HEK293 (cell line): ENCODE data around the gene COIL.

ENCODE experiments used
- CTCF ChIA-PET: fragments of 350-600 bp; formaldehyde crosslinking; extraction: SDS; loops from one replicate; lab custom pipeline; 2021; ENCODE audit warnings: antibody characterized with exemption; lab: Yijun Ruan, JAX
- POLR2A ChIA-PET: fragments of 300-600 bp; formaldehyde crosslinking; extraction: SDS; loops from one replicate; lab custom pipeline; 2020; ENCODE audit warnings: antibody characterized with exemption, inconsistent platforms; lab: Yijun Ruan, JAX
- H3K27ac ChIP-seq: fragments of 200-500 bp; sonication (Bioruptor generic); 2 replicates; pipeline ENCODE4 v1.5.1; 2014; ENCODE audit warnings: low read depth, low read length, control low read depth, inconsistent platforms; ENCODE audit errors: extremely low read depth
- H3K36me3 ChIP-seq, 2 experiments: fragments of 200-500 bp in 1 of 2; sonication (Bioruptor generic) in 1 of 2; 1 replicate in 1 of 2; 2 replicates in 1 of 2; pipeline ENCODE4 v1.5.1; 2014 to 2017; ENCODE audit warnings: inconsistent platforms in 2 of 2, low read length in 2 of 2; ENCODE audit not compliant: control insufficient read depth in 2 of 2, insufficient read depth in 1 of 2
- H3K4me1 ChIP-seq: fragments of 200-500 bp; sonication (Bioruptor generic); 2 replicates; pipeline ENCODE4 v1.5.1; 2014; ENCODE audit warnings: mild to moderate bottlenecking, low read length, inconsistent platforms; ENCODE audit not compliant: control insufficient read depth, insufficient read depth
- H3K4me3 ChIP-seq: 2 replicates; pipeline ENCODE4 v1.5.1; 2011; ENCODE audit warnings: low read depth, mild to moderate bottlenecking, control low read depth, low read length, moderate library complexity
- H3K9me3 ChIP-seq: fragments of 200-500 bp; sonication (Bioruptor generic); 2 replicates; pipeline ENCODE4 v1.5.1; 2014; ENCODE audit warnings: low read depth, low read length, inconsistent platforms; ENCODE audit not compliant: control insufficient read depth, insufficient read depth
- AEBP2 ChIP-seq: fragments of 450-650 bp; formaldehyde crosslinking; IDR thresholded peaks from 2 replicates; pipeline ENCODE4 v1.5.1; 2016; ENCODE audit warnings: missing biosample characterization, missing genetic modification characterization, borderline replicate concordance
- BCL11B ChIP-seq: fragments of 450-650 bp; formaldehyde crosslinking; IDR thresholded peaks from 2 replicates; pipeline ENCODE4 v1.5.1; 2016; ENCODE audit warnings: low read depth, missing biosample characterization, missing genetic modification characterization
- EGR2 ChIP-seq: fragments of 450-650 bp; formaldehyde crosslinking; IDR thresholded peaks from 2 replicates; pipeline ENCODE4 v1.5.1; 2016; ENCODE audit warnings: low read depth, missing biosample characterization, missing genetic modification characterization
- MEIS1 ChIP-seq: sonication (generic); formaldehyde crosslinking; IDR thresholded peaks from 2 replicates; pipeline ENCODE4 v1.8.1; 2022; ENCODE audit warnings: missing genetic modification reagents, mild to moderate bottlenecking, borderline replicate concordance
- SCRT2 ChIP-seq: fragments of 450-650 bp; formaldehyde crosslinking; IDR thresholded peaks from 2 replicates; pipeline ENCODE4 v1.5.1; 2016; ENCODE audit warnings: missing biosample characterization, missing genetic modification characterization
- YY1 ChIP-seq: fragments of 450-650 bp; formaldehyde crosslinking; IDR thresholded peaks from 2 replicates; pipeline ENCODE4 v1.5.1; 2018; ENCODE audit warnings: missing biosample characterization, missing genetic modification characterization
- ZFHX2 ChIP-seq: fragments of 450-650 bp; formaldehyde crosslinking; conservative IDR thresholded peaks from 2 replicates; pipeline ENCODE4 v1.5.1; 2016; ENCODE audit warnings: missing biosample characterization, missing genetic modification characterization
- ZFP69B ChIP-seq: fragments of 450-650 bp; formaldehyde crosslinking; IDR thresholded peaks from 2 replicates; pipeline ENCODE4 v1.5.1; 2016; ENCODE audit warnings: missing biosample characterization, missing genetic modification characterization
- ZNF16 ChIP-seq: fragments of 450-650 bp; formaldehyde crosslinking; IDR thresholded peaks from 2 replicates; pipeline ENCODE4 v1.5.1; 2016; ENCODE audit warnings: low read depth, missing biosample characterization, missing genetic modification characterization
- ZNF221 ChIP-seq: fragments of 450-650 bp; formaldehyde crosslinking; IDR thresholded peaks from 2 replicates; pipeline ENCODE4 v1.5.1; 2017; ENCODE audit warnings: missing biosample characterization, missing genetic modification characterization, borderline replicate concordance
- ZNF302 ChIP-seq: fragments of 450-650 bp; formaldehyde crosslinking; IDR thresholded peaks from 2 replicates; pipeline ENCODE4 v1.5.1; 2016; ENCODE audit warnings: missing biosample characterization, missing genetic modification characterization, low read depth
- ZNF341 ChIP-seq: fragments of 450-650 bp; formaldehyde crosslinking; IDR thresholded peaks from 2 replicates; pipeline ENCODE4; 2016; ENCODE audit warnings: low read depth, missing biosample characterization, missing genetic modification characterization
- ZNF514 ChIP-seq: fragments of 450-650 bp; formaldehyde crosslinking; IDR thresholded peaks from 2 replicates; pipeline ENCODE4 v1.5.1; 2016; ENCODE audit warnings: missing biosample characterization, missing genetic modification characterization
- ZNF518A ChIP-seq: fragments of 450-650 bp; formaldehyde crosslinking; conservative IDR thresholded peaks from 2 replicates; pipeline ENCODE4 v1.5.1; 2016; ENCODE audit warnings: low read depth, missing biosample characterization, missing genetic modification characterization
- ZNF529 ChIP-seq: fragments of 450-650 bp; formaldehyde crosslinking; IDR thresholded peaks from 2 replicates; pipeline ENCODE4 v1.5.1; 2017; ENCODE audit warnings: missing genetic modification characterization, missing biosample characterization; ENCODE audit not compliant: insufficient replicate concordance
- ZNF560 ChIP-seq: fragments of 450-650 bp; formaldehyde crosslinking; IDR thresholded peaks from 2 replicates; pipeline ENCODE4 v1.5.1; 2017; ENCODE audit warnings: missing biosample characterization, missing genetic modification characterization, borderline replicate concordance
- ZNF580 ChIP-seq: fragments of 450-650 bp; formaldehyde crosslinking; IDR thresholded peaks from 2 replicates; pipeline ENCODE4 v1.5.1; 2016; ENCODE audit warnings: missing biosample characterization, missing genetic modification characterization
- ZNF777 ChIP-seq: fragments of 450-650 bp; formaldehyde crosslinking; IDR thresholded peaks from 2 replicates; pipeline ENCODE4 v1.5.1; 2017; ENCODE audit warnings: missing biosample characterization, missing genetic modification characterization, borderline replicate concordance

Gene COIL

DNA sequence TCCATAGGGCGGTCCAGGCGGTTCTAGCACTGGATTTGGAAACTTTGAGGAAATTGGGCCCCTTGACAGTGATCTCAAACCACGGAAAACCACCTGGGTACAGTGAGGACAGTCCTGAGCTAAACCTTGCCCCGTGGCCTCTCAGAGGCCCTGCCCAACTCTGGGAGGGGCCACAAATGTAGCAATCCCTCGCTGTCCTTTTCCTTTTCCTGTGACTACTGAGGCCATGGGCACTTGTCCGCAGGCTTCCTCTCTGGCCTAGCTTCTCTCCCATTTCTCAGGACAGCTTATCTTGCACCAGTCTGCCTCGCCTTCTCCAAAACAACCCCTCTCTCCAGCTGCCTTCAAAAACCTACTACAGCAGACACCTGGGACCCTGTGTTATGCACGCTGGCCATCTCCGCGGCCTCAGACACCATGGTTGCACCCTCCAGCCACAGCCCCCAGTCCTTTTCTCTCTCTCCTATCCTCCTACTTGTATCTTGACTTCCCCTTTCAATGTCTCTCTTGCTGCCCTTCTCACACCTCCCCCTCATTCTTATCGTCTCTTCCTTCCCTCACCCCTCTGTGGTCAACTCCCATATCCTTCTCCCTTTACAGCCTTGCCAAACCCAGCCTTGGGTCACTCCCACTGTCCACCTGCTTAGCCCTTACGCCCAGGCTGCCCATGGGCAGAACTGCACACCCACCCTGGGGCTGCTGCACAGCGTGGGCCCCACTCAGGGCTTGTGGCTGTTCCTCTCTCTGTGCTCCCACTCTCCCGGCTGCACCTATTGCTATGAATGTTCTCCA, 24.7 kb upstream of the COIL start:
- Histone ChIP-seq H3K4me1 (no peaks in the 10 kb centered on the region), H3K27ac (no peak overlapping the region), H3K4me3 (no peak overlapping the region), H3K36me3 (peaks cover 17 to 67% of the 10 kb centered on the region in 2 experiments; a peak in 2 of 3 replicates), H3K9me3 (no peaks in the 10 kb centered on the region)
- CTCF ChIA-PET: interaction anchor here (0.5 to 0.6 kb wide), 2 partner anchors 58 to 149 kb away, joined by 4 to 9 read pairs; no protein-coding TSS in a partner anchor
- POLR2A ChIA-PET: no interaction called here
- TF ChIP-seq MEIS1 (CRISPR knock-in tag) (no peak), ZNF518A (tag by site-specific recombination) (no peak), EGR2 (peak; percentile 84), BCL11B (tag by site-specific recombination) (no peak), AEBP2 (tag by site-specific recombination) (no peak), ZNF302 (tag by site-specific recombination) (no peak), ZFHX2 (peak; percentile 39), ZNF341 (tag by site-specific recombination) (0 out of 2 replicates have a peak, but pooled peaks have one; percentile 45), ZNF16 (tag by site-specific recombination) (no peak), ZNF560 (tag by site-specific recombination) (no peak), ZNF221 (no peak), ZFP69B (tag by site-specific recombination) (no peak), SCRT2 (tag by site-specific recombination) (no peak)

GRCh38 chr17:56983366-56983765, 22.5 kb upstream of the COIL start:
- no peak overlapping the region for H3K4me3 ChIP-seq
- H3K27ac ChIP-seq: no peak overlapping the region
- POLR2A ChIA-PET: no interaction called here
- no peaks in the 10 kb centered on the region for H3K9me3 ChIP-seq
- TF ChIP-seq ZNF777 (tag by site-specific recombination) (no peak), ZNF514 (tag by site-specific recombination) (no peak), YY1 (tag by site-specific recombination) (no peak), ZNF580 (tag by site-specific recombination) (no peak), ZNF529 (tag by site-specific recombination) (no peak)
- peaks cover 12 to 58% of the 10 kb centered on the region in 2 experiments; a peak in 2 of 3 replicates for H3K36me3 ChIP-seq
- CTCF ChIA-PET: no interaction called here
- no peaks in the 10 kb centered on the region for H3K4me1 ChIP-seq
